Liver (tissue), 9 donors: ENCODE data around the gene KIF3C. TPM values are rescaled to one million over a fixed set of nuclear protein-coding genes. Genes with fewer than 3 reads are reported as not detected.

Source experiments
- DNase-seq: peaks from one replicate; pipeline ENCODE4 v3.0.0-alpha.2; 2017; ENCODE audit warnings: low spot score
- H3K27ac ChIP-seq, 2 donors: one replicate each; pipeline ENCODE4 v1.7.0; 2013; ENCODE audit warnings: inconsistent platforms in 2 of 2, low read length in 2 of 2, control low read depth in 1 of 2, low read depth in 1 of 2, mild to moderate bottlenecking in 1 of 2
- H3K27me3 ChIP-seq, 4 donors: one replicate each; pipeline versions ENCODE4 v1.6.1 to v1.7.0; 2013; ENCODE audit warnings: low read length in 3 of 4, inconsistent platforms in 1 of 4, mild to moderate bottlenecking in 1 of 4, moderate library complexity in 1 of 4; ENCODE audit not compliant: control insufficient read depth in 4 of 4, insufficient read depth in 4 of 4
- H3K36me3 ChIP-seq, 4 donors: one replicate each; pipeline versions ENCODE4 v1.6.1 to v1.7.0; 2013; ENCODE audit warnings: low read length in 3 of 4, mild to moderate bottlenecking in 3 of 4, low read depth in 1 of 4, moderate library complexity in 1 of 4; ENCODE audit not compliant: control insufficient read depth in 4 of 4, insufficient read depth in 3 of 4
- H3K4me1 ChIP-seq, 4 donors: one replicate each; pipeline versions ENCODE4 v1.6.1 to v1.7.0; 2013; ENCODE audit warnings: low read length in 3 of 4, mild to moderate bottlenecking in 3 of 4, moderate library complexity in 1 of 4; ENCODE audit not compliant: control insufficient read depth in 4 of 4, insufficient read depth in 4 of 4
- H3K4me3 ChIP-seq, 3 donors: one replicate each; pipeline versions ENCODE4 v1.6.1 to v1.7.0; 2013; ENCODE audit warnings: low read length in 3 of 3, control low read depth in 1 of 3, low read depth in 1 of 3, mild to moderate bottlenecking in 1 of 3
- H3K9ac ChIP-seq, 2 donors: one replicate each; pipeline ENCODE4 v1.7.0; 2013; ENCODE audit warnings: low read length in 2 of 2, mild to moderate bottlenecking in 2 of 2, moderate library complexity in 2 of 2, control low read depth in 1 of 2, low read depth in 1 of 2
- H3K9me3 ChIP-seq, 4 donors: one replicate each; pipeline versions ENCODE4 v1.6.1 to v1.7.0; 2013; ENCODE audit warnings: low read length in 3 of 4; ENCODE audit not compliant: control insufficient read depth in 4 of 4
- EGR1 ChIP-seq, 2 donors: IDR thresholded peaks; 2 replicates each; pipeline ENCODE4 v1.6.1; 2016 to 2018; ENCODE audit warnings: antibody characterized with exemption in 2 of 2, low read depth in 2 of 2
- FOXA1 ChIP-seq: IDR thresholded peaks from 2 replicates; pipeline ENCODE4 v1.6.1; 2016; ENCODE audit warnings: antibody characterized with exemption
- FOXA2 ChIP-seq: IDR thresholded peaks from 2 replicates; pipeline ENCODE4 v1.6.1; 2016; ENCODE audit warnings: antibody characterized with exemption
- HNF4A ChIP-seq, 2 donors: conservative IDR thresholded peaks; 2 replicates each; pipeline ENCODE4 v1.6.1; 2016; ENCODE audit warnings: antibody characterized with exemption in 2 of 2, mild to moderate bottlenecking in 2 of 2
- HNF4G ChIP-seq: IDR thresholded peaks from 2 replicates; pipeline ENCODE4 v1.6.1; 2016; ENCODE audit warnings: antibody characterized with exemption
- JUND ChIP-seq, 2 donors: IDR thresholded peaks; 2 replicates each; pipeline ENCODE4 v1.6.1; 2016; ENCODE audit warnings: antibody characterized with exemption in 2 of 2
- NR2F2 ChIP-seq: IDR thresholded peaks from 2 replicates; pipeline ENCODE4 v1.6.1; 2016; ENCODE audit warnings: antibody characterized with exemption
- RXRA ChIP-seq, 2 donors: IDR thresholded peaks; 2 replicates each; pipeline ENCODE4 v1.6.1; 2017 to 2018; ENCODE audit warnings: antibody characterized with exemption in 2 of 2, mild to moderate bottlenecking in 1 of 2
- TAF1 ChIP-seq: conservative IDR thresholded peaks from 2 replicates; pipeline ENCODE4 v1.6.1; 2016; ENCODE audit warnings: antibody characterized with exemption, mild to moderate bottlenecking
- YY1 ChIP-seq: IDR thresholded peaks from 2 replicates; pipeline ENCODE4 v1.6.1; 2016; ENCODE audit warnings: antibody characterized with exemption, mild to moderate bottlenecking
- WGBS: extraction: QIAGEN DNeasy Blood & Tissue Kit; methylation state at CpG from one replicate; pipeline ENCODE4 v1.1.7; 2013; 5-methylcytosine and 5-hydroxymethylcytosine counted together
- polyA plus RNA-seq, 2 donors: library from polyadenylated mRNA; stranded (reverse) in 1 of 2; unstranded in 1 of 2; fragments of 200-250 nt in 1 of 2; fragments of >200 nt in 1 of 2; fragmentation: Nextera tagmentation in 1 of 2; extraction: Ambion mirVana in 1 of 2; gene quantifications; one replicate each; pipeline versions ENCODE4 v1.2.1 to v1.2.3, GENCODE V29; 2013 to 2015
- total RNA-seq, 2 donors: library from RNA; depleted of rRNA; stranded (reverse); fragments of >200 nt; gene quantifications; one replicate each; pipeline ENCODE4 v1.2.3, GENCODE V29; 2014
- TF ChIP-seq, protein P1 (sequence below): IDR thresholded peaks from 2 replicates; pipeline ENCODE4 v1.6.1; 2016; ENCODE audit warnings: antibody characterized with exemption
- TF ChIP-seq, protein P2 (sequence below): IDR thresholded peaks from 2 replicates; pipeline ENCODE4 v1.6.1; 2016; ENCODE audit warnings: antibody characterized with exemption
- TF ChIP-seq, protein P3 (sequence below): IDR thresholded peaks from 2 replicates; pipeline ENCODE4 v1.6.1; 2016; ENCODE audit warnings: antibody characterized with exemption
- TF ChIP-seq, protein P4 (sequence below): fragments of 150-350 bp; IDR thresholded peaks from 2 replicates; pipeline ENCODE4 v1.5.1; 2017; ENCODE audit warnings: improper control_type of control experiment, low read depth, low read length; ENCODE audit not compliant: missing input control
- TF ChIP-seq, protein P5 (sequence below): IDR thresholded peaks from 2 replicates; pipeline ENCODE4 v1.6.1; 2016; ENCODE audit warnings: antibody characterized with exemption, mild to moderate bottlenecking
- donor health status: healthy.
- donor health status: healthy.
- donor health status: healthy.
- donor health status: healthy.
- donor health status: healthy.

KIF3C gene
- total and polyA plus RNA-seq, 4 donors = 0.26 to 0.93 (median 0.67) TPM

DNA sequence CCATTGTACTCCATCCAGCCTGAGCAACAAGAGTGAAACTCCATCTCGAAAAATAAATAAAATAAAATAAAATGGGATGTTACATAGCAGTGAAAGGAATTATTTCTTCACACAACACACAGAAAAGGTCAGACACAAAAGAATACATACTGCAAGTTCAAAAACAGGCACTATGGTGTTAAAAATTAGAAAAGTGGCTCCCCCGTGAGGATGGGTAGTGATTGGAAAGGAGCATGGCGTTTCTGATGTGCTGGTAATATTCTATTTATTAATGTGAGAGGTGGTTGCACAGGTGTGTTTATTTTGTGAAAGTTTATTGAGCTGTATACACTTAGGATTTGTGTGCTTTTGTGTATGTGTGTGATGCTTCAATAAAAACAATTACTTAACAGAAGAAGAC, 28.6 kb upstream of the KIF3C start:
- no peak for DNase-seq
- no peak overlapping the region for H3K27ac ChIP-seq
- H3K4me3 ChIP-seq = no peak overlapping the region
- TF ChIP-seq, protein P1, sequence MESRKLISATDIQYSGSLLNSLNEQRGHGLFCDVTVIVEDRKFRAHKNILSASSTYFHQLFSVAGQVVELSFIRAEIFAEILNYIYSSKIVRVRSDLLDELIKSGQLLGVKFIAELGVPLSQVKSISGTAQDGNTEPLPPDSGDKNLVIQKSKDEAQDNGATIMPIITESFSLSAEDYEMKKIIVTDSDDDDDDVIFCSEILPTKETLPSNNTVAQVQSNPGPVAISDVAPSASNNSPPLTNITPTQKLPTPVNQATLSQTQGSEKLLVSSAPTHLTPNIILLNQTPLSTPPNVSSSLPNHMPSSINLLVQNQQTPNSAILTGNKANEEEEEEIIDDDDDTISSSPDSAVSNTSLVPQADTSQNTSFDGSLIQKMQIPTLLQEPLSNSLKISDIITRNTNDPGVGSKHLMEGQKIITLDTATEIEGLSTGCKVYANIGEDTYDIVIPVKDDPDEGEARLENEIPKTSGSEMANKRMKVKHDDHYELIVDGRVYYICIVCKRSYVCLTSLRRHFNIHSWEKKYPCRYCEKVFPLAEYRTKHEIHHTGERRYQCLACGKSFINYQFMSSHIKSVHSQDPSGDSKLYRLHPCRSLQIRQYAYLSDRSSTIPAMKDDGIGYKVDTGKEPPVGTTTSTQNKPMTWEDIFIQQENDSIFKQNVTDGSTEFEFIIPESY = no peak
- TF ChIP-seq YY1 = no peak
- no peak for TF ChIP-seq HNF4G
- no peak for TF ChIP-seq NR2F2
- no peak for TF ChIP-seq HNF4A (conservative IDR thresholded peaks at IDR 0.05)
- TF ChIP-seq FOXA2 = no peak
- no peak for TF ChIP-seq JUND (IDR thresholded peaks at IDR 0.05)
- TF ChIP-seq, protein P2, sequence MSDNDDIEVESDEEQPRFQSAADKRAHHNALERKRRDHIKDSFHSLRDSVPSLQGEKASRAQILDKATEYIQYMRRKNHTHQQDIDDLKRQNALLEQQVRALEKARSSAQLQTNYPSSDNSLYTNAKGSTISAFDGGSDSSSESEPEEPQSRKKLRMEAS = no peak
- TF ChIP-seq TAF1 = no peak
- TF ChIP-seq FOXA1 = no peak
- peaks cover 0 to 13% (median 7%) of the 10 kb centered on the region in 4 donors for H3K4me1 ChIP-seq
- H3K27me3 ChIP-seq = no peaks in the 10 kb centered on the region
- no peak overlapping the region for H3K9ac ChIP-seq
- H3K36me3 ChIP-seq = no peaks in the 10 kb centered on the region
- no peaks in the 10 kb centered on the region for H3K9me3 ChIP-seq
- WGBS = 82% methylated on average over 3 of the region's 3 CpGs

DNA sequence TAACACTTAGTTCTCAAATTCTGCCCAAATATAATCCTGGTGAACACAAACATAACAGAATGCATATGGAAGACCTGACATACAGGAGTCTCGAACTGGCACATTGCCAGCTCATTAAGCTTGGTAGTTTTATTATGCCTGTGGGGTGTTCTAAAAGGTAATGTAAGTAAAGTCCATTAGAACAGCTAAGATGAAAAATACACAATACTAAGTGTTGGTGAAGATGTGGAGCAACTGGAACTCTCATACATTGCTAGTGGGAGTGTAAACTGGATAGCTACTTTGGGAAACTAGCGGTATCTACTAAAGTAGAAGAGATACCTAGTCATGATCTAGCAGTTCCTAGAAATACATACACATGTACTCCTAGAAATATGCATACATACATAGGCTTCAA, 27.3 kb upstream of the KIF3C start:
- no peaks in the 10 kb centered on the region for H3K36me3 ChIP-seq
- H3K4me1 ChIP-seq = peaks cover 0 to 13% (median 7%) of the 10 kb centered on the region in 4 donors
- no peak overlapping the region for H3K4me3 ChIP-seq
- H3K9me3 ChIP-seq = no peaks in the 10 kb centered on the region
- no peak overlapping the region for H3K9ac ChIP-seq
- no peaks in the 10 kb centered on the region for H3K27me3 ChIP-seq
- H3K27ac ChIP-seq = no peak overlapping the region
- 70% methylated on average over 2 of the region's 2 CpGs for WGBS
- DNase-seq = no peak
- TF ChIP-seq FOXA2 = no peak
- TF ChIP-seq FOXA1 = no peak
- no peak for TF ChIP-seq NR2F2
- TF ChIP-seq, protein P2 = no peak
- no peak for TF ChIP-seq JUND (IDR thresholded peaks at IDR 0.05)
- TF ChIP-seq, protein P3, sequence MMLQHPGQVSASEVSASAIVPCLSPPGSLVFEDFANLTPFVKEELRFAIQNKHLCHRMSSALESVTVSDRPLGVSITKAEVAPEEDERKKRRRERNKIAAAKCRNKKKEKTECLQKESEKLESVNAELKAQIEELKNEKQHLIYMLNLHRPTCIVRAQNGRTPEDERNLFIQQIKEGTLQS = no peak
- no peak for TF ChIP-seq YY1
- no peak for TF ChIP-seq EGR1 (IDR thresholded peaks at IDR 0.05; ENCODE audit: low read depth in 2 of 2)
- TF ChIP-seq, protein P4, sequence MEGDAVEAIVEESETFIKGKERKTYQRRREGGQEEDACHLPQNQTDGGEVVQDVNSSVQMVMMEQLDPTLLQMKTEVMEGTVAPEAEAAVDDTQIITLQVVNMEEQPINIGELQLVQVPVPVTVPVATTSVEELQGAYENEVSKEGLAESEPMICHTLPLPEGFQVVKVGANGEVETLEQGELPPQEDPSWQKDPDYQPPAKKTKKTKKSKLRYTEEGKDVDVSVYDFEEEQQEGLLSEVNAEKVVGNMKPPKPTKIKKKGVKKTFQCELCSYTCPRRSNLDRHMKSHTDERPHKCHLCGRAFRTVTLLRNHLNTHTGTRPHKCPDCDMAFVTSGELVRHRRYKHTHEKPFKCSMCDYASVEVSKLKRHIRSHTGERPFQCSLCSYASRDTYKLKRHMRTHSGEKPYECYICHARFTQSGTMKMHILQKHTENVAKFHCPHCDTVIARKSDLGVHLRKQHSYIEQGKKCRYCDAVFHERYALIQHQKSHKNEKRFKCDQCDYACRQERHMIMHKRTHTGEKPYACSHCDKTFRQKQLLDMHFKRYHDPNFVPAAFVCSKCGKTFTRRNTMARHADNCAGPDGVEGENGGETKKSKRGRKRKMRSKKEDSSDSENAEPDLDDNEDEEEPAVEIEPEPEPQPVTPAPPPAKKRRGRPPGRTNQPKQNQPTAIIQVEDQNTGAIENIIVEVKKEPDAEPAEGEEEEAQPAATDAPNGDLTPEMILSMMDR = no peak
- no peak for TF ChIP-seq TAF1
- no peak for TF ChIP-seq RXRA (IDR thresholded peaks at IDR 0.05)
- TF ChIP-seq, protein P5, sequence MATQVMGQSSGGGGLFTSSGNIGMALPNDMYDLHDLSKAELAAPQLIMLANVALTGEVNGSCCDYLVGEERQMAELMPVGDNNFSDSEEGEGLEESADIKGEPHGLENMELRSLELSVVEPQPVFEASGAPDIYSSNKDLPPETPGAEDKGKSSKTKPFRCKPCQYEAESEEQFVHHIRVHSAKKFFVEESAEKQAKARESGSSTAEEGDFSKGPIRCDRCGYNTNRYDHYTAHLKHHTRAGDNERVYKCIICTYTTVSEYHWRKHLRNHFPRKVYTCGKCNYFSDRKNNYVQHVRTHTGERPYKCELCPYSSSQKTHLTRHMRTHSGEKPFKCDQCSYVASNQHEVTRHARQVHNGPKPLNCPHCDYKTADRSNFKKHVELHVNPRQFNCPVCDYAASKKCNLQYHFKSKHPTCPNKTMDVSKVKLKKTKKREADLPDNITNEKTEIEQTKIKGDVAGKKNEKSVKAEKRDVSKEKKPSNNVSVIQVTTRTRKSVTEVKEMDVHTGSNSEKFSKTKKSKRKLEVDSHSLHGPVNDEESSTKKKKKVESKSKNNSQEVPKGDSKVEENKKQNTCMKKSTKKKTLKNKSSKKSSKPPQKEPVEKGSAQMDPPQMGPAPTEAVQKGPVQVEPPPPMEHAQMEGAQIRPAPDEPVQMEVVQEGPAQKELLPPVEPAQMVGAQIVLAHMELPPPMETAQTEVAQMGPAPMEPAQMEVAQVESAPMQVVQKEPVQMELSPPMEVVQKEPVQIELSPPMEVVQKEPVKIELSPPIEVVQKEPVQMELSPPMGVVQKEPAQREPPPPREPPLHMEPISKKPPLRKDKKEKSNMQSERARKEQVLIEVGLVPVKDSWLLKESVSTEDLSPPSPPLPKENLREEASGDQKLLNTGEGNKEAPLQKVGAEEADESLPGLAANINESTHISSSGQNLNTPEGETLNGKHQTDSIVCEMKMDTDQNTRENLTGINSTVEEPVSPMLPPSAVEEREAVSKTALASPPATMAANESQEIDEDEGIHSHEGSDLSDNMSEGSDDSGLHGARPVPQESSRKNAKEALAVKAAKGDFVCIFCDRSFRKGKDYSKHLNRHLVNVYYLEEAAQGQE = no peak
